Endodermal cell (in vitro differentiated cells): ENCODE results near the gene CPNE5. TPM values are rescaled to one million over a fixed set of nuclear protein-coding genes. Genes with fewer than 3 reads are reported as not detected.

Experiments used
- DNase-seq: peaks from one replicate; pipeline ENCODE4 v3.0.0-alpha.2; 2017
- H3K27ac ChIP-seq: 2 replicates; pipeline ENCODE4 v1.5.1; 2013; ENCODE audit warnings: mild to moderate bottlenecking, low read depth, low read length, moderate library complexity
- H3K27me3 ChIP-seq: 2 replicates; pipeline ENCODE4 v1.6.1; 2013; ENCODE audit warnings: mild to moderate bottlenecking, low read length, moderate library complexity; ENCODE audit not compliant: insufficient read depth, control insufficient read depth, poor library complexity, severe bottlenecking
- H3K36me3 ChIP-seq: 2 replicates; pipeline ENCODE4 v1.7.0; 2013; ENCODE audit warnings: mild to moderate bottlenecking, low read length, moderate library complexity; ENCODE audit not compliant: control insufficient read depth, insufficient read depth
- H3K4me1 ChIP-seq: one replicate; pipeline ENCODE4 v1.7.0; 2013; ENCODE audit warnings: low read length; ENCODE audit not compliant: control insufficient read depth, insufficient read depth
- H3K4me3 ChIP-seq: 2 replicates; pipeline ENCODE4 v1.5.1; 2013; ENCODE audit warnings: mild to moderate bottlenecking, low read length, moderate library complexity
- H3K9ac ChIP-seq: 2 replicates; pipeline ENCODE4 v1.6.1; 2013; ENCODE audit warnings: mild to moderate bottlenecking, low read length, moderate library complexity; ENCODE audit not compliant: poor library complexity, severe bottlenecking; ENCODE audit errors: extremely low read depth
- H3K9me3 ChIP-seq: 2 replicates; pipeline ENCODE4 v1.6.1; 2013; ENCODE audit warnings: mild to moderate bottlenecking, low read length, moderate library complexity; ENCODE audit not compliant: control insufficient read depth
- H3K27ac Mint-ChIP-seq: 2 replicates; pipeline ENCODE4 v1.8.0; 2020; ENCODE audit warnings: mixed read lengths
- H3K27me3 Mint-ChIP-seq: 2 replicates; pipeline ENCODE4 v1.8.0; 2021; ENCODE audit warnings: mild to moderate bottlenecking, mixed read lengths; ENCODE audit not compliant: insufficient read depth
- H3K36me3 Mint-ChIP-seq: 2 replicates; pipeline ENCODE4 v1.8.0; 2020; ENCODE audit warnings: low read depth, mixed read lengths
- H3K4me1 Mint-ChIP-seq: 2 replicates; pipeline ENCODE4 v1.8.0; 2020; ENCODE audit warnings: mixed read lengths
- H3K4me3 Mint-ChIP-seq: 2 replicates; pipeline ENCODE4 v1.8.0; 2020; ENCODE audit warnings: mild to moderate bottlenecking, moderate library complexity, mixed read lengths
- H3K9me3 Mint-ChIP-seq: 2 replicates; pipeline ENCODE4 v1.8.0; 2020; ENCODE audit warnings: mild to moderate bottlenecking, mixed read lengths
- CTCF ChIP-seq: fragments of 200-600 bp; sonication (generic); conservative IDR thresholded peaks from 2 replicates; pipeline ENCODE4 v1.5.0; 2021; ENCODE audit warnings: antibody characterized with exemption, mild to moderate bottlenecking
- WGBS, 2 experiments: methylation state at CpG; one replicate each; pipeline versions ENCODE4 v1.1.5 to v1.1.7; 2013; ENCODE audit warnings: missing lambda C conversion rate in 2 of 2, mixed read lengths in 1 of 2; ENCODE audit not compliant: insufficient coverage in 1 of 2, insufficient read length in 1 of 2; 5-methylcytosine and 5-hydroxymethylcytosine counted together
- total RNA-seq, 2 donors: library from RNA; stranded (reverse); fragmentation: NEBNext Ultra II Directional in 1 of 2; extraction: Animal tissue kit (Norgen Biotek cat#: 25700) in 1 of 2; gene quantifications; 2 replicates in 1 of 2; 3 replicates in 1 of 2; pipeline ENCODE4 v1.2.1, GENCODE V29; 2021

Gene CPNE5
- total RNA-seq, 2 donors from 2014 or later = 0.26 to 0.42 TPM

DNA sequence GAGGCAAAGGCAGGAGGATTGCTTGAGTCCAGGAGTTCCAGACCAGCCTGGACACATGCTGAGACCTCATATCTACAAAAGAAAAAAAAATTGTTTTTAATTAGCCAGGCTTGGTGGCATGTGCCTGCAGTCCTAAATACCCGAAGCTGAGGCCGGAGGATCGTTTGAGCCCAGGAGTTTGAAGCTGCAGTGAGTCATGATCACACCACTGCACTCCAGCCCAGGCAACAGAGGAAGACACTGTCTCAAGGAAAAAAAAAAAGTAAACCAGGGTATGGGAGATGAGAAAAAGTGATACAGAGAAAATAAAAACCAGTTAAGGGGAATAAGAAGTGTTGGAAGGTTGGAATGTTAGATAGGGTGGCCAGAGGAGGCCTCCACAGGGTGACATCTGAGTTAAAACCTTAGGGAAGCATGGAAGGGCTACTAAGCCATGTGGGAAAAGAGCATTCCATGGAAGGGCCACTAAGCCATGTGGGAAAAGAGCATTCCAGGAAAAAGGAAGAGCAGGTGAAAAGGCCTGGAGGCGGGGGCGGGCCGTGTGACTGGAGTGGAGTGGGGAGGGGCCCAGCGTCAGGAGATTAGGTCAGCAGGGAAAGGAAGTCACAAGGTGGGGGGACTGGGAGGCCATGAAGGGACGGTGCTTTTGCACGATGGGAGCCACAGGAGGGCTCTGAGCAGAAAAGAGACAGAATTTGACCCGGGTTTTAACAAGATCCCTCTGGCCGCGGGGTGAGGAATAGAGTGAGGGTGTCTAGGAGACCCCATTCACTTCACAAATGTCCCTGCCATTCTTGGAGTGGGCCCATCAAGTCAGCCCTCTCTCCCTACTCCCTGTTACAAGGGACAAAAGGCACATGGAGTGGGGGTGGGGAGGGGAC lies 18.3 kb downstream of the CPNE5 start:
- H3K9me3 Mint-ChIP-seq = peaks cover 11% of the 10 kb centered on the region
- Histone ChIP-seq H3K4me3 (no peak overlapping the region), H3K9ac (no peak overlapping the region), H3K27ac (no peak overlapping the region), H3K4me1 (no peaks in the 10 kb centered on the region), H3K36me3 (no peaks in the 10 kb centered on the region), H3K9me3 (no peaks in the 10 kb centered on the region), H3K27me3 (no peaks in the 10 kb centered on the region)
- no peak overlapping the region for H3K27ac Mint-ChIP-seq
- H3K4me3 Mint-ChIP-seq = no peak overlapping the region
- H3K4me1 Mint-ChIP-seq = peaks cover 11% of the 10 kb centered on the region
- no peak for TF ChIP-seq CTCF
- H3K27me3 Mint-ChIP-seq = no peaks in the 10 kb centered on the region
- H3K36me3 Mint-ChIP-seq = no peaks in the 10 kb centered on the region
- 68 to 72% methylated on average over 5 to 12 of the region's 12 CpGs for WGBS, 2 experiments
- DNase-seq = peak; percentile 68

GRCh38 chr6:36818756-36819155 lies 20.5 kb downstream of the CPNE5 start:
- no peaks in the 10 kb centered on the region for H3K4me1 ChIP-seq
- Mint-ChIP-seq H3K4me1 (peaks cover 5% of the 10 kb centered on the region), H3K27me3 (no peaks in the 10 kb centered on the region), H3K4me3 (no peak overlapping the region), H3K9me3 (peaks cover 11% of the 10 kb centered on the region), H3K36me3 (no peaks in the 10 kb centered on the region), H3K27ac (no peak overlapping the region)
- no peaks in the 10 kb centered on the region for H3K27me3 ChIP-seq
- 94% methylated on average over 4 of the region's 4 CpGs for WGBS, 2 experiments
- H3K9ac ChIP-seq = no peak overlapping the region
- H3K36me3 ChIP-seq = no peaks in the 10 kb centered on the region
- TF ChIP-seq CTCF = no peak
- no peak overlapping the region for H3K4me3 ChIP-seq
- no peak overlapping the region for H3K27ac ChIP-seq
- no peak for DNase-seq
- H3K9me3 ChIP-seq = no peaks in the 10 kb centered on the region

DNA sequence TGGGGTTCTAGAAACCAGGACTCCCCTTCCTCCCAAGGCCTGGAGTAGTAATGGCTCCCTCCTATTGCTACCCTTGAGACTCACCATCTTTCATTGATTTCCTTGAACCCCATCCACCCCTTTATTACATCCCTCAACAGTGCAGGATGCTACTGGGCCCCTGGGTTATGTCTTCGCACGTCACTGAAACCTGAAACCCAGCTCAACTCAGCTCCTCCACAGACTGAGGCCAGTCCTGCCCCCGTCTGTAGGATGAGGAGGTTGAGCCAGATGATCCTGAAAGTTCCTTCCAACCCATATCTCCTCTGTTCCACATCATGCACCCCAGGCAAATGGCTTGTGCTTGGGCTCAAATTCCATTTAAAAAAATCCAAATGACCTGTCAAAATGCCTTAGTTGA lies 21.4 kb downstream of the CPNE5 start:
- Histone ChIP-seq H3K4me3 (no peak overlapping the region), H3K27me3 (no peaks in the 10 kb centered on the region), H3K27ac (no peak overlapping the region), H3K36me3 (no peaks in the 10 kb centered on the region), H3K4me1 (no peaks in the 10 kb centered on the region), H3K9me3 (no peaks in the 10 kb centered on the region), H3K9ac (no peak overlapping the region)
- Mint-ChIP-seq H3K4me3 (no peak overlapping the region), H3K4me1 (peaks cover 5% of the 10 kb centered on the region), H3K9me3 (peaks cover 11% of the 10 kb centered on the region), H3K36me3 (no peaks in the 10 kb centered on the region), H3K27me3 (no peaks in the 10 kb centered on the region), H3K27ac (no peak overlapping the region)
- no peak for DNase-seq
- no peak for TF ChIP-seq CTCF
- WGBS, 2 experiments = 30 to 92% methylated on average over 2 to 3 of the region's 3 CpGs
